Skeletal muscle cell (primary cell): ENCODE measurements around the gene SEC62.

Experiments used
- DNase-seq: peaks from one replicate; pipeline ENCODE4 v3.0.0-alpha.2; 2010; ENCODE audit warnings: low read depth
- H3K4me3 ChIP-seq: 2 replicates; pipeline ENCODE4 v1.5.1; 2011; ENCODE audit warnings: low read depth, mild to moderate bottlenecking, control low read depth, low read length, moderate library complexity

SEC62 gene

DNA sequence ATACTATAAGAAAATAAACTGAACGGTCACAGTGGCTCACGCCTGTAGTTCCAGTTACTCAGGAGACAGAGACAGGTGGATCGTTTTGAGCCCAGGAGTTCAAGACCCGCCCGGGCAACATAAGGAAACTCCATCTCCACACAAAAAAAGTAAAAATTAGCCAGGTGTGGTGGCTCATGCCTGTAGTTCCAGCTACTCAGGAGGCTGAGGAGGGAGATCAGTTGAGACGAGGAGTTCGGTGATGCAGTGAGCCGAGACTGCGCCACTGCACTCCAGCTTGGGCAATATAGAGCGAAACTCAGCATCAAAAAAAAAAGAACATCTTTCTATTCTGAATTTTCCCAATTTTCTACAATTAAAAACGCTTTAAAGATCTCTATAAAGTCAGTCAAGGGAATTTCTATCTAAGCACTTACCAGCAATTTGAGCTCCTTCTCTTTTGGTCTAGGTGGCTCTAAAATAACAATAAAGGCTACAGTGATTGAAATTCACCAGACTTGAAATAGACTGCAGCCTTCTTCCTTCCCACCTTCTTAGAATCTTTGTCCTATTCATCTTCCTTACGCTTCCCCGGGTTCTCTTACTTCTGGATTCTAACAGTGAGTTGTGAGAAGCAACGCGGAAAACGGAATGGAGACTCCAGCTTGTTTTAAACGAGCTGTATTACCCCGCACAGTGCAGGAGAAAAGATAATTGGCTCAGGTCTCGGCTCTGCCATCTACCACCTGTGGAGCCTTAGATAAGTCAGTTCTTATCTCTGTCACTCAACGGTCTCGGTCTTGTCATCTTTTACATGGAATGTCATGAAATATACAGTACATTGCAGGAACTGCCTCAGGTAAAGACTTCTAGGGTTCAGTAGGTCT lies 812 bp upstream of the SEC62 start:
- no peak for DNase-seq
- H3K4me3 ChIP-seq = peak overlapping the region; percentile 71

DNA sequence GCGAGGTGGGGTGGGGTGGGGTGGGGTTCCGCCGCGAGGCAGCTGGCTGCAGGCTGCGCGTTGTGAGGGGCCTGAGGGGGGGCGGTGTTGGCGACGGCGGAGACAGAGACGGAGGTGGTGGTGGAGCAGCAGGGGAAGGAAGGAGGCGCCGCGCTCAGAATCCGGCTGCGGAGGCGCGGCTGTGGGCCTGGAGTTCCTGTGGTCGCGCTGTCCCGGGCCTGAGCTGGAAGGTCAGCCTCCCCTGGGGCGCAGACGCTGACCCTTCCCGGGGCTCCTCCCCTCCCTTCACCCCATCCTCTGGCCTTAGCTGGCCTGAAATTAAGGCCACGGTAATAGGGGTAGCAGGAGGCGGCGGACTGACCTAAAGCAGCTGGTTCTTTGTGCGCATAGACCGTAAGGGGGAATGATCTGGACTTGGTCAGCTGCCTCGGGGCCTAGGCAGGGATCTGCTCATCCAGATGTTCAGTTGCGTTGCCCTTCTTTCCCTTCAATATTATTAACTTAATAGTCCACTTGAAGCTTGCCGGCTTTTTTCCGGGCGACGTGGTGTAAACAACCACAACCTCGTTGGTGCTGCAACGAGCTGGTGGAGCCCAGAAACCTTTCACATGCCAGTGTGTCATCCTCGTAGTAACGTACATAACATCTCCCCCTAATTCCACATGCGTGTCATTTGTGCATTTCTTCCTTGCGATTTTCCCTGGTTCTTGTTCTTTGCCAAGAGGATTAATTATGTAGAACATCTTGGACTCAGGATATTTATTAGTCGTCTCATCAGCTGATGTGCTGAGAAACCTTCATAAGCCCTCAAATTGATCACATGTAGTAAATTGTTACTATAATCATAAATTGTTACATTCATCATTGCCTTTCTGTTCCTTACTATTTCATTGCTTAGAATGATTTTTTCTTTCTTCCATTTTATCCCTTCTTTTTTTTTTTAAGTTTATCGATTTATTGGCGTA lies 626 bp downstream of the SEC62 start:
- no peak for DNase-seq

DNA sequence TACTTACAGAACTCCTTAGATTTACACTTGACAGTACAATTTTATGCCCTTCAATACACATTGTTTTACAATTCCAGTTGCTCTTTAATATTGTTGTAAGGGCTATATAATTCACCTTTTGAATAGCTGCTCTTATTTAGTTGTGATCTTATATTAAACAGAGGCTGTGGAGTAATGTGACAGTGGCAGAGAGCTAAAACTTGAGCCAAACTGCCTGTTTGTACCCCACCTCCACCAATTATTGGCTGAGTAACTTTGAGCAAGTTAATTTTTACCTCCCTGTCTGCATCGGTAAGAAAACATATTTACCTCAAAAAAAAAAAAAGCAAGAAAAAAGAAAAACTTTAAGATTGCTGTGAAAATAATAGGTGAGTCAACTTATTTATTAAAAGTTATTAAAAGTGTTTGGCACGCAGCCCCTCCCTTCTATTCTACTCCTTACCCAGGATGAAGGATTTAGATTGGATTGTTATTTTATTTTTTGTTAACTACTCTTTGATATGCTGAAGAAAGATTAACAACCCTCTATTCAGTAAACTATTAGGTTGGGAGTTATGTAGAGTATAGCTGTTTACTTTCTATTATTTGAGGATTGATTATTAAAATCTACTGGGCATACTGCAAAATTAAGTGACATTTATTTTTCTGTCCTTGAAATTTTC lies 1.7 kb downstream of the SEC62 start:
- H3K4me3 ChIP-seq = peak overlapping the region; percentile 71
- DNase-seq = no peak

More for the DNA sequence above, 626 bp downstream of the SEC62 start:
- peak overlapping the region; percentile 71 for H3K4me3 ChIP-seq

DNA sequence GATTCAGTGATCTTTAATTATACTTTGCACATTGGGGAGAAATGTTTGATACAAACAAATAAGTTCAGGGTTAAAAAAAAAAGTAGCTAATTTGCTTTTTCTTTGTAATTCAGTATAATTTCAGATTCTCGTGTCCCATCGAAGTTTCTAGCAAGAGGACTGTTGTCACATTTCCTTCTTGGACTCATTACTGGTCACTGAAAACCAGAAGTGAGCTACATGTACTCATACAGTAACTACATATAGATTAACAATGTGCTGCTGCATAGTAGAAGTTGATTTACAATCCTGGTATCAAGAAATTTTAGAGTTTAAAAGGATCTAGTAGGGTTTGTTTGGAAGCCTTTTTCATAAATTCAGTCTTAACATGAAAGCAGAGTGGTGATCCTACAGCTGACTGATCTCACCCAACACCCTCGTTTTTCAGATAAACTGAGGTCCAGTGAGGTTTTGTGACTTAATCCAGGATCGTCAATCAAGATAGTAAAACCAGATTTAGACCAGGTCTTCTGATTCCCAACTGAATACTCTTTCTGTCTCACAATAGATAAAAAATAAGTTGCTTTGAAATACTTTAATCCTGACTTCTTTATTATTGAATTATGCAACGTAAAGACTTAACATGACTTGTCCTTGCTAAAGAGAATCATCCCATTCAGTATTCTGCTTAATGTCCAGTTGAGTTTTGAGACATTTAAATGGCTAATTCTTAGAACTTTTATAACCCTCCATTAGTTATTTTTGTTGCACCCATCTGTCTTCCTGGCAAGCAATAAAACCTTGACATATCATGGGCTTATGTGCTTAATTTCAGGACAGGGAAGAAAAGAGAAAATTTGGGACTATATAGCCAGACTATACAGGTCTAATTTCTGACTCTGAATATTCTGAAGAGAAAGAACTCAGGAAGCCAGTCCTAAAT lies 2.8 kb downstream of the SEC62 start:
- no peak overlapping the region for H3K4me3 ChIP-seq
- no peak for DNase-seq

DNA sequence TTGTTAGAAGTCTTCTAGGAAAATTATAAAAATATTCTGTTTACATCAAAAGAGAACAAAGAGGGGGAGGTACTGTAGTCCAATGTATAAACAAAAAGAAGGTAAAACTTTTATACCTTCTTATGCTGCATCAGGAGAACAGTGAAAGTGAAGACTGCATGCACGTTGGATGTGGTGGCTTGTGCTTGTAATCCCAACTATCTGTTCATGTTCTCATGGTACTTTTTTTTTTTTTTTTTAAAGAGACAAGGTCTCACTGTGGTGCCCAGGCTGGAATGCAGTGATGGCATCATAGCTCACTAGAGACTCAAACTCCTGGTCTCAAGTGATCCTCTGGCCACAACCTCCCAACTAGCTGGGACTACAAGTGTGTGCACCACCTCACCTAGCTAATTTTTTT lies 4.2 kb downstream of the SEC62 start:
- DNase-seq = no peak
- H3K4me3 ChIP-seq = no peak overlapping the region

DNA sequence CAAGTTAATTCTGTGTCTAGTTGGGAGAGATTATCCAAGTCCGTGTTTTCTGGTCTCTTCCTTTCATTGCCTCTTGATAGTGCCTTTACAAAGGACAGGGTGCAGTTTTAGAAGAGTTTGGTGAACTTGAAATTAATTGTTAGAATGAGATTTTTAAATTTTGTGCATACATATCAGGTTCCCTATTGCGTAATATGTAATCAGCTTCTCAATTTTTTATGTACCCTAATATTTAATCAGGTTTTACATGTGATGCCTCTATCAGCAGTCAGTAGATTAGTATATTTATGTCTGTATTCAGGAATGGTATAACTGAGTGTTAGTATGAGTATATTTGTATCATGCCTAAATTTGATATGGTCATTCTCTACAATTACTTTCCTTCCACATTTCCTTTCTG lies 4.9 kb downstream of the SEC62 start:
- H3K4me3 ChIP-seq = no peak overlapping the region
- DNase-seq = no peak

DNA sequence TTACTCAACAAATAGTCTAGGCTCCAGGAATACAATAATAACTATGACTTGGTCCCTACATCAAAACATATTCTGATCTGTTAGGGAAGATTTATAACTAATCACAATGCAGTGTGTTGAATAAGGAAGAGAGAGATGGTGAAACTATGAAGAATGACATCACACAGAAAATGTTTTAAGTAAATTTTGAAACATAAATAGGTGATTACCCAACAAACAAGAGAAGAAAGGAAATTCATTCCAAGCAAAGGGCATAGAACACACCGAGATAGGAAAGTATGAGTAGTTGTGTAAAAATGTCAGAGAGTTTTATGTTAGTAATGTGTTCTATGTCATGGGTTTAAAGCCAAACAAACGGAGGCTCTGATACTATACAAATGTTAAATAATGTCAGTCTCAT lies 13.4 kb downstream of the SEC62 start:
- no peak overlapping the region for H3K4me3 ChIP-seq
- no peak for DNase-seq

DNA sequence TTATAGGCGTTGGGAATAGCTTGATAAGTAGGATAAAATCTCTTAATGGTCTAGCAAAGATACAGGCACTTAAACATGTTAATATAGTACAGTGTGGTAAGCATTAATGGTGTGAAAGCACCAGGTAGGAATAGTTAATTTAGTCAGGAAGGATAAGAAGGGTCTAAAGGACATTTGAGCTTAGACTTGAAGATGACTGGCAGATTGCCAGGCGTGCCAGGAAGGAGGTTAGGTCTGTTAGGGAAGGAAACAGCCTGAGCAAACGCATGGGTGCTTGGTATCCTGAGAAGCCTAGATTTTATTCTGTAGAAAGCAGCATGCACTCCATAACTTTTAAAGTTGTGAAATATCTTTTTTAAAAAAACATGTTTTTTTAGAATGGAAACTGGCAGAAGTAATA lies 17.7 kb downstream of the SEC62 start:
- DNase-seq = no peak
- H3K4me3 ChIP-seq = no peak overlapping the region

DNA sequence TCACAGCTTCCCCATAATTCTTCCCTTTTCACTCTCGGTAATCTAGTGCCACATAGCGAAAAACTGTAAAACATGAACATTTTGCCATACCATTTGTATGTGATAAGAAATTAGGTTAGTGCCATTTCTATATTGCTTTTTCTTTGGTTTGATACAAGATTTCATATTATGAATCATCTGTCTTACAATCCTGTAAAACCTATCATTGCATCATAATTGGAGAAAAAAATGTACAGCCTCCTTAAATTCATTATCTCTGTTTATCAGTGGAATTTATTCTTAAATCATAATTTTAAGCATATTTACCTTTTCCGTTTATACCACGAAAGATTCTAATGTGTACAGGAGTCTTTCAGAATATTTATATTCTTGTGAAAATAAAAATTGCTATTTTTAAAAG lies 23.8 kb downstream of the SEC62 start:
- DNase-seq = no peak

DNA sequence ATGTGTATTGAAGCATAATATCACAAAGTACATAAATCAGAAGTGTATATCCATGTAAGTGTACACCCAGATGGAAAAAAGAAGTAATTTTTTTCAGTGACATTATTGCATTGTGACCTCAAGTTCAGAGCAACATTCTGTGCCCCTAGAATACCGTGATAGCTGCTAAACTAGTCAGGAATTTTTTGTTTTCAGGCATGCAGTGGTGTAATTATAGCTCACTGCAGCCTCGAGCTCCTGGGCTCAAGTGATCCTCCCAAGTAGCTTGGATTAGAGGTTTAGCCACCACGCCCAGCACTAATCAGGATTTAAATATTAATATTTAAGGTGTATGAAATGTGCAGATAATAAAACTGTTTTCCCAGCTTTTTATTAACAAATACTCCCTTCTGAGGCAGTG lies 25.5 kb downstream of the SEC62 start:
- no peak for DNase-seq
- H3K4me3 ChIP-seq = no peak overlapping the region

More for the DNA sequence above, 23.8 kb downstream of the SEC62 start:
- no peak overlapping the region for H3K4me3 ChIP-seq

DNA sequence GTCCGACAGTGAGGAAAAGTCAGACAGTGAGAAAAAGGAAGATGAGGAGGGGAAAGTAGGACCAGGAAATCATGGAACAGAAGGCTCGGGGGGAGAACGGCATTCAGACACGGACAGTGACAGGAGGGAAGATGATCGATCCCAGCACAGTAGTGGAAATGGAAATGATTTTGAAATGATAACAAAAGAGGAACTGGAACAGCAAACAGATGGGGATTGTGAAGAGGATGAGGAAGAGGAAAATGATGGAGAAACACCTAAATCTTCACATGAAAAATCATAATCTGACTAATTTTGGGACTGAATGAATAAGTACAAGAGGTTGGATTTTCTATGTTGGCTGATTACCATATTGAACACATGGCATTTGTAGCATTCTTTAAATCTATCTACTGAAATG lies 26.2 kb downstream of the SEC62 start:
- DNase-seq = no peak
- no peak overlapping the region for H3K4me3 ChIP-seq

DNA sequence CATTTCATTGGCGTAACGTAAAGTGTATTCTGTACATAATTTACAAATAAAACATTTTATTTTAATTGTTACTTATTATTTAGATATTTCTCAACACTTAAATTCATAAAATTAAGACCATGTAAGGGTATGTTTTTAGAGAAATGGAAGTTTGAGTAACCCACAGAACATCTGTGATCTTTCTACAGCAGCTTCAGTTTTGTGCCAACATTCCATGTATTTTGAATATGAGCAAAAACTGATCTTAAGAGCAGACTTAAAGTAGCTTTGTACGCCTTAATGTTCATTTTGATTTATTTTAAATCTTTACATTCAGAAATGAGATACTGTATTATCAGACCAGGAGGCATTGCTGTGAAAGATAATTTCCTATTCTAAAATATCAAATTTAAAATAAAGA lies 27.2 kb downstream of the SEC62 start:
- DNase-seq = no peak
- no peak overlapping the region for H3K4me3 ChIP-seq

DNA sequence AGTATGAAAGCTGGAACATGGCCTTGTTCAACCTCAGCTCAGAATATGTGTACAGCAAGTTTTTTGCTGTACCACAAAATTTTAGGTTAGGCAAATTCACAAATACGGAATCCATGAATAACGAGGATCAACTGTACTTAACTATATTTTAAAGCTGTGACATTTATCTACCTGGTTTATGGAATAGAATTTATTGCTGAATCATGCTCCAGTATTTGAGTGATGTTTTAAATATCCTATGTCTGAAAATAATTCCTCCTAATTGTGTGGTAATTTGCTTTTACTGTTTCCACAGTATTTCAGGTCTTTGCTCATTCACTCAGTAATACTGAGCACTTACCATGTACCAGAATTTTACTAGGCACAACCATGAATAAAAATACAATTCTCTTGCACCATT lies 29.5 kb downstream of the SEC62 start:
- DNase-seq = no peak
- no peak overlapping the region for H3K4me3 ChIP-seq

DNA sequence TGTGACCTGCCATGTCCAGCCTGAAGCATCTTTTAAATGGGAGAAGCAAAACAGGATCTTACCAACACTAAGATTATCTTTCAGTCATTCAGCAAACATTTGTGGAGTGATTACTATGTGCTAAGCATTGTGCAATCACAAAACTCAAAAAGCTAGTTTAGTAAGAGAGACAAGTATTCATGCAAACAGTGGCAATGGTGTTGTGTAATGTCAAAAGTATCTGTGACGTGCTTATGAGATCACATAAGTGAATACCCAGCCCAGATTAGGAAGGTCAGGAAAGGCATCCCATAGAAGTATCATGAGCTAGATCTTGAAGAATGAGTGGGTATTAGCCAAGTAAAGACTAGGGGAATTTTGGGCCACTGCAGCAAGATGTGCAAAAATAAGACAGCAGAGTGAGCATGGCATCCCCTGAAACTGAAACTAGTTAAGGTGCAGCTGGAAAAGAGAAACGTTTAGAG lies 32.1 kb downstream of the SEC62 start:
- peak; percentile 73 for DNase-seq

DNA sequence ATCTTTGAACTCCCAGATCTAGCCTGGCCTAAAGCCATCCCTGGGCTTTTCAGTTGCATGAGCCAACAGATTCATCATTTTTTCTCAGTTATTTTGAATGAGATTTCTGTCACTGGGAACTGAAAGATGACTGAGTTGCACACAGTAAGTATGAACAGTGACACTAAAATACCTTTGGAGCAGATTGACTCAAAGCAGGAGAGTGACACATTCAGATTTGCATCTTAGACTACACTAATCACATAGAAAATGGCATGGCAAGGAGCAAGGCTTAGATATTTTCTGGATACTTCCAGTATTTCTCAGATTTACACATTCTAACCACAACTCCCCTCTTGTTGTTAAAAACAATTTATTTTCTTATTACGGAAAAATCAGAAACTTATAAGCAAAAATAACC lies 32.8 kb downstream of the SEC62 start:
- no peak overlapping the region for H3K4me3 ChIP-seq
- no peak for DNase-seq

More for the DNA sequence above, 32.1 kb downstream of the SEC62 start:
- H3K4me3 ChIP-seq = no peak overlapping the region

DNA sequence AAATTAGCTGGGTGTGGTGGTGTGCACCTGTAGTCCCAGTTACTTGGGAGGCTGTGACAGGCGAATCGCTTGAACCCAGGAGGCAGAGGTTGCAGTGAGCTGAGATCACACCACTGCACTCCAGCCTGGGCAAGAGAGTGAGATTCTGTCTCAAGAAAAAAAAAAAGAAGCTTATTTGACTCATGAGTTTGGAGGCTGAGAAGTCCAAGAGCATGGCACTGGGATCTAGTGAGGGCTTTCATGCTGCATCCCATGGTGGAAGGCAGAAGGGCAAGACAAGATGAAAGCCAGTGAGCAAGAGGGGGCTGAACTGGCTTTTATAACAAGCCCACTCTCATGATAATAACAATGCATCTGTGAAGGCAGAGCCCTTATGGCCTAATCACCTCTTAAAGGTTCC lies 33.4 kb downstream of the SEC62 start:
- H3K4me3 ChIP-seq = no peak overlapping the region

DNA sequence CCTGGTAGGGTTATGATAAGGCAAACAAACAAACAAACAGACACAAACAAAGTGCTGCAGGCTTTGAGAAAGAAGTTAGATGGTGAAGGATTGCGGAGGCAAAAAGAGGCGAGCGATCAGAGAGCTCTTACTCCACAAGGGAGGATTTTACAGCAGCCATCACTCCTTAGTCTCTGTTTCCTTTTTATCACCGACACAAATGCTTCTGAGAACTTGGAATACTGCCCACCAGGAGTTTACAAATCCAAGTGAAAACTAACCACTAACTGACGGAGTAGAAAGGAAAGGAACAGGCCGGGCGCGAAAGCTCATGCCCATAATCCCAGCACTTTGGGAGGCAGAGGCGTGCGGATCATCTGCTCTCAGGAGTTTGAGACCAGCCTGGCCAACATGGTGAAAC lies 35.6 kb downstream of the SEC62 start:
- H3K4me3 ChIP-seq = no peak overlapping the region
- DNase-seq = no peak

More for the DNA sequence above, 33.4 kb downstream of the SEC62 start:
- DNase-seq = no peak

DNA sequence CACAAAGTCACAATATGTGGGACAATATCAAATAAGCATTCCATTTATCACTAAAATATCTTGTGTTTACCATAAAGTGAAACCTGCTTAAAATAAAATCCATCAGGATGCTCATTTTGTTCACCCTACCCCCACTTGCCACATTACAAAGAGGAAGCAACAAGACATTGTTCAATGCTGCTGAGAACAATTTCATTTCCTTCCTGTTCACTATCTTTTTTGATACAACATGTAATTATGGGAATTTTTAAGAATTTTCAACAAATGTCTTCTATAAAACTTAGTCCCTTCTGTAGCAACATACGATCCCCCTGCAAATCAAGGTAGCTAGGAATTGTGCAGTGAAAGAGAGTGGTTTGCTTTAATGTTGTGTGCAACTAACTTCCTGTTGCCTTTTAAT lies 36.3 kb downstream of the SEC62 start:
- DNase-seq = no peak
- no peak overlapping the region for H3K4me3 ChIP-seq

DNA sequence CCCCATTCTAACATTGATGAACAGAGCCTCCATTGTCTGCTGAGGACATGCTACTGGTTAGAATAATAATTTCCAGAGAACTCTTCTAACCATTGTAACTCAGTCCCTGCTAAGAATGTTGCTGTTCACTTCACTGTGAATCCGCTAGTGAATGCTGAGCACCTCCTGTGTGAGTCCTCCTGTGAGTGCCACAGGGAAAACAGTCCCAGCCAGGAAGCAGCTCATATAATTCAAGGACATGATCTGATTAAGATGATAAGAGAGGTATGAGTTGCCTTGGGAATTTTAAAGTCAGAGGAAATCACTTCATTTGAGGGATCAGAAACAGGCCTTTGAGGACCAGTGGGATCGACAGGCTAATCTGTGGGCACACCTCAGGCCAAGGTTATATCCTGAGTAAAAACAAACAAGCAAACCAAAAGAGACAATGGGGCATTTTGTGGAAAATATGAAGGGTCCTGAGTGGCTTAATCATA lies 37.3 kb downstream of the SEC62 start:
- DNase-seq = no peak
- no peak overlapping the region for H3K4me3 ChIP-seq
